MM.1S (cell line): ENCODE measurements around the gene RBMS3.

Experiments used
- EZH2 ChIP-seq: fragments of 300-600 bp; sonication (generic); optimal IDR thresholded peaks from 2 replicates; pipeline ENCODE3; 2017; ENCODE audit warnings: low read depth, mild to moderate bottlenecking, antibody characterized with exemption, low read length, mixed read lengths
- TF ChIP-seq, protein P1 (sequence below): fragments of 300-600 bp; sonication (generic); IDR thresholded peaks from 2 replicates; pipeline ENCODE4 v1.5.1; 2016; ENCODE audit warnings: antibody characterized with exemption, low read length, mixed read lengths

DNA sequence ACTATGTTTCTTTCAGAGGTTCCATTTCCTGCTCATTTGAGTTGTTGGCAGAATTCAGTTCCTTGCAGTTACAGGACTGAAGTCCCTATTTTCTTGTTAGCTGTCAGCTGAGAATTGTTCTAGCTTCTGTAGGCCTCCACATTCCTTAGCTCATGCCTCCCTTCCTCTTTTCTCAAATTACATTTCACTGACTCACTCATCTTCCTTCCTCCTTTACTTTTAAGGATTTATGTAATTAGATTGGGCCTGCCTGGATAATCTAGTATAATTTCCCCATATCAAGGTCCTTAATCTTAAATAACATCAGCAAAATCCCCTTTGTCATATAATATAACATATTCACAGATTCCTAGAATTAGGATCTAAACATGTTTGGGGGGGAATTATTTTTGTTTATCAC, 40.6 kb upstream of the RBMS3 start:
- TF ChIP-seq, protein P1, sequence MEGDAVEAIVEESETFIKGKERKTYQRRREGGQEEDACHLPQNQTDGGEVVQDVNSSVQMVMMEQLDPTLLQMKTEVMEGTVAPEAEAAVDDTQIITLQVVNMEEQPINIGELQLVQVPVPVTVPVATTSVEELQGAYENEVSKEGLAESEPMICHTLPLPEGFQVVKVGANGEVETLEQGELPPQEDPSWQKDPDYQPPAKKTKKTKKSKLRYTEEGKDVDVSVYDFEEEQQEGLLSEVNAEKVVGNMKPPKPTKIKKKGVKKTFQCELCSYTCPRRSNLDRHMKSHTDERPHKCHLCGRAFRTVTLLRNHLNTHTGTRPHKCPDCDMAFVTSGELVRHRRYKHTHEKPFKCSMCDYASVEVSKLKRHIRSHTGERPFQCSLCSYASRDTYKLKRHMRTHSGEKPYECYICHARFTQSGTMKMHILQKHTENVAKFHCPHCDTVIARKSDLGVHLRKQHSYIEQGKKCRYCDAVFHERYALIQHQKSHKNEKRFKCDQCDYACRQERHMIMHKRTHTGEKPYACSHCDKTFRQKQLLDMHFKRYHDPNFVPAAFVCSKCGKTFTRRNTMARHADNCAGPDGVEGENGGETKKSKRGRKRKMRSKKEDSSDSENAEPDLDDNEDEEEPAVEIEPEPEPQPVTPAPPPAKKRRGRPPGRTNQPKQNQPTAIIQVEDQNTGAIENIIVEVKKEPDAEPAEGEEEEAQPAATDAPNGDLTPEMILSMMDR = no peak
- no peak for TF ChIP-seq EZH2
